HTR-8/SVneo (cell line): ENCODE measurements around the gene PTH1R.

Experiments used
- DNase-seq: peaks from one replicate; pipeline ENCODE4 v3.0.0; 2011; ENCODE audit warnings: low spot score, mixed read lengths; ENCODE audit not compliant: insufficient read length
- FAIRE-seq: peaks from 2 replicates; lab custom pipeline; 2011; peaks lifted over from hg19 to GRCh38; lab: Jason Lieb, UNC

PTH1R gene

GRCh38 chr3:46938118-46938517, 60.6 kb downstream of the PTH1R start:
- DNase-seq (no peak), FAIRE-seq (no peak)

- DNase-seq (no peak), FAIRE-seq (no peak)
Measured at GRCh38 chr3:46939578-46940445, 62.3 kb downstream of the PTH1R start.

- DNase-seq: no peak
- FAIRE-seq: no peak
Measured at GRCh38 chr3:46942076-46942475, 64.6 kb downstream of the PTH1R start.

GRCh38 chr3:46942481-46943236, 65.1 kb downstream of the PTH1R start:
- DNase-seq (no peak), FAIRE-seq (no peak)

- FAIRE-seq: no peak
- no peak for DNase-seq
Measured at GRCh38 chr3:46943237-46944187, 66.0 kb downstream of the PTH1R start.

GRCh38 chr3:46944191-46944590, 66.7 kb downstream of the PTH1R start:
- no peak for DNase-seq
- FAIRE-seq: no peak

GRCh38 chr3:46946416-46946815, 68.9 kb downstream of the PTH1R start:
- FAIRE-seq: no peak

GRCh38 chr3:46946856-46947545, 69.5 kb downstream of the PTH1R start:
- DNase-seq (peak; percentile 62), FAIRE-seq (no peak)

More at GRCh38 chr3:46946416-46946815, 68.9 kb downstream of the PTH1R start:
- no peak for DNase-seq

- FAIRE-seq (no peak), DNase-seq (no peak)
Measured at GRCh38 chr3:46947546-46947901, 70.0 kb downstream of the PTH1R start.

GRCh38 chr3:46947981-46948791, 70.7 kb downstream of the PTH1R start:
- FAIRE-seq (no peak), DNase-seq (no peak)

GRCh38 chr3:46948830-46949671, 71.5 kb downstream of the PTH1R start:
- FAIRE-seq: no peak
- peak; percentile 35 for DNase-seq

GRCh38 chr3:46950177-46950576, 72.7 kb downstream of the PTH1R start:
- no peak for DNase-seq
- FAIRE-seq: no peak

- no peak for DNase-seq
- no peak for FAIRE-seq
Measured at GRCh38 chr3:46950650-46951241, 73.2 kb downstream of the PTH1R start.

GRCh38 chr3:46952813-46953212, 75.3 kb downstream of the PTH1R start:
- FAIRE-seq: no peak

More at GRCh38 chr3:46952813-46953212, 75.3 kb downstream of the PTH1R start:
- DNase-seq: no peak
